Activated B cell treated with CpG ODN at 0.5 μM for 24 hours (primary cell): ENCODE data around the gene CDT1. TPM values are rescaled to one million over a fixed set of nuclear protein-coding genes. Genes with fewer than 3 reads are reported as not detected.
A peak's percentile ranks its signal among the peaks of the same experiment; 100 is the strongest.

ENCODE experiments used
- ATAC-seq: fragments of 200-7000 bp; cut with Tn5 transposase; one replicate; pipeline ENCODE4 v1.10.0; 2021; ENCODE audit warnings: low read depth, mild to moderate bottlenecking, moderate library complexity
- CTCF ChIA-PET: fragments of 350-600 bp; sonication (Branson Sonifier 250); formaldehyde crosslinking; loops from one replicate; lab custom pipeline; 2021; ENCODE audit warnings: antibody characterized with exemption; lab: Charles Lee
- POLR2A ChIA-PET: fragments of 350-600 bp; sonication (Branson Sonifier 250); formaldehyde crosslinking; loops from one replicate; lab custom pipeline; 2021; ENCODE audit warnings: antibody characterized with exemption; lab: Charles Lee
- DNase-seq: peaks from one replicate; pipeline ENCODE4 v3.0.0; 2022
- H3K27ac Mint-ChIP-seq: one replicate; pipeline ENCODE4 v1.8.0; 2020; ENCODE audit warnings: mixed read lengths
- H3K27me3 Mint-ChIP-seq: one replicate; pipeline ENCODE4 v1.8.0; 2021; ENCODE audit warnings: mixed read lengths
- H3K36me3 Mint-ChIP-seq: one replicate; pipeline ENCODE4 v1.8.0; 2021; ENCODE audit warnings: low read depth, mixed read lengths
- H3K4me1 Mint-ChIP-seq: one replicate; pipeline ENCODE4 v1.8.0; 2021; ENCODE audit warnings: mixed read lengths
- H3K4me3 Mint-ChIP-seq: one replicate; pipeline ENCODE4 v1.8.0; 2020; ENCODE audit warnings: mild to moderate bottlenecking, mixed read lengths
- H3K9me3 Mint-ChIP-seq: one replicate; pipeline ENCODE4 v1.8.0; 2020; ENCODE audit warnings: mixed read lengths
- CTCF ChIP-seq: fragments of 200-600 bp; IDR thresholded peaks from one replicate; pipeline ENCODE4 v1.8.0; 2022; ENCODE audit warnings: antibody characterized with exemption, mild to moderate bottlenecking
- intact Hi-C: fragments of 100-400 bp; cut with micrococcal nuclease; formaldehyde crosslinking; loops from one replicate; pipeline ENCODE4 v1.15.1; 2024
- total RNA-seq: library from RNA; stranded (reverse); gene quantifications from 2 replicates; pipeline ENCODE4 v1.2.3, GENCODE V29; 2022

CDT1 gene
- total RNA-seq, 1 donor from 2014 or later, result 4.3 TPM

GRCh38 chr16:88807142-88807625 is 3.6 kb downstream of the CDT1 start:
- Mint-ChIP-seq H3K27me3 (no peaks in the 10 kb centered on the region), H3K36me3 (peaks cover 13% of the 10 kb centered on the region), H3K4me1 (peaks cover 19% of the 10 kb centered on the region), H3K9me3 (no peaks in the 10 kb centered on the region), H3K4me3 (no peak overlapping the region), H3K27ac (no peak overlapping the region)
- POLR2A ChIA-PET, result no interaction called here
- intact Hi-C loops, result no loop called here
- TF ChIP-seq CTCF, result no peak
- DNase-seq (no peak), ATAC-seq (no peak)
- CTCF ChIA-PET, result no interaction called here

- peaks cover 17% of the 10 kb centered on the region for H3K4me1 Mint-ChIP-seq
- H3K9me3 Mint-ChIP-seq, result no peaks in the 10 kb centered on the region
- TF ChIP-seq CTCF, result no peak
- no peak overlapping the region for H3K4me3 Mint-ChIP-seq
- H3K27me3 Mint-ChIP-seq, result no peaks in the 10 kb centered on the region
- ChIA-PET CTCF (interaction anchor here (0.8 kb wide), 1 partner anchor 23 kb away, joined by 3 read pairs; the partner anchor contains the start of gene PIEZO1), POLR2A (interaction anchor here (6.0 kb wide), 1 partner anchor 25 kb away, joined by 52 read pairs; the partner anchor contains the start of gene PIEZO1)
- H3K27ac Mint-ChIP-seq, result no peak overlapping the region
- intact Hi-C loops, result no loop called here
- H3K36me3 Mint-ChIP-seq, result peaks cover 13% of the 10 kb centered on the region
- ATAC-seq (no peak), DNase-seq (no peak)
These were observed 4.3 kb downstream of the CDT1 start for GRCh38 chr16:88807626-88808453.

DNA sequence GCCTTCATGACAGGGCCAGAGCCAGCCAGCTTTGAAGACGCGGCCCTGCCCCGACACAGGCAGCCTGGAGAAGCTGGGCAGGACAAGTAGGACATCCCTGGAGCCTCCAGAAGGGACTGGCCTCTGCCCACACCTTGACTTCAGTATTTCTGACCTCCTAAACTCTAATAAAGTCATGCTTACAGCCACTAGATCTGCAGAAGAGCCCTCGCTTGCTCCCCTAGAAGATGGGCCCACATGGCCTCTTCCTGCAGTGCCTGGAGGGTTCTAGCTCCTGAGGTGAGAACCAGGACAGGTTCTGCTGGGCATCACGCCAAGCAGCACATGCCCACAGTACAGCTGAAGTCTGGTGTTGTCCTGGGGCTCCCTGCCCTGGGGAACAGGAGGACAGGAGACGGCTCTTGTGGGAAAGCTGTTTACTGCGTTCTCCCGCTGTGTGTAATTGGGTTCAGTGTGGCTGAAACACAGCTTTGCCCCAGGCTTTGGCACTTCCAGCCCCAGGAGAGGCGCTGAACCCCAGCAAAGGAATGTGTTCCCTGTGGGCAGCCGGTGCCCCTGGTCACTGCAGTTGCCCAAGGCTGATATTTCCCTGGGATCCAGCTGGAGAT is 5.6 kb downstream of the CDT1 start:
- no peak for TF ChIP-seq CTCF
- Mint-ChIP-seq H3K4me3 (peak overlapping the region; percentile 15), H3K27ac (no peak overlapping the region), H3K36me3 (peaks cover 13% of the 10 kb centered on the region), H3K4me1 (peaks cover 17% of the 10 kb centered on the region), H3K9me3 (no peaks in the 10 kb centered on the region), H3K27me3 (no peaks in the 10 kb centered on the region)
- ChIA-PET POLR2A (interaction anchor here (2.3 to 6.0 kb wide), 3 partner anchors 26 to 63 kb away, joined by 8 to 52 read pairs (median 39); partner anchors contain the start of genes GALNS, PIEZO1 and TRAPPC2L), CTCF (interaction anchor here (2.0 kb wide), 1 partner anchor 72 kb away, joined by 6 read pairs; no protein-coding TSS in a partner anchor)
- ATAC-seq (no peak), DNase-seq (no peak)
- intact Hi-C loops, result no loop called here

DNA sequence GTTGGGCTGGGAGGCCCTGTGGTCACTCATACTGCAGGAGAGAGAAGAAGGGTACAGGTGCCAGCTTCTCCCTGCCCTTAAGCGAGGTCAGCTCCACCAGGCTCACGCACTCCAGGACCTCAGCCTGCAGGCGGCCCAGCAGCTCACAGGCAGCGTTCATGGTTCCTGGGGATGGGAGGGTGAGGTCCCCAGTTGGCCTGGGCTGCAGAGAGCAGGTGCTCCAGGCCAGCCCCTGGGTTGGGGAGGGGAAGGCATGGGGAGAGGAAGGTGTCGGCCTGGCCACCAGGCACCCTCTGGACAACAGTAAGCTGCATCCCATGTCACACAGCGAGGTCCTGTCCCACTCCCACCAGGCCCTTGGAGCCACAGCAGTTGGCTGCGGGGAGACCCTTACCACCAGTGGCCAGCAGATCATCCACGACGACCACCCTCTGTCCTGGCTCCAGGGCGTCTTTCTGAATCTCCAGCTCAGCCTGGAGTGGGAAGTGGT is 6.1 kb downstream of the CDT1 start:
- peaks cover 13% of the 10 kb centered on the region for H3K36me3 Mint-ChIP-seq
- ATAC-seq (no peak), DNase-seq (no peak)
- no peak for TF ChIP-seq CTCF
- H3K4me3 Mint-ChIP-seq, result no peak overlapping the region
- H3K27ac Mint-ChIP-seq, result peak overlapping the region; percentile 12
- intact Hi-C loops, result loop anchor here (2.0 to 10.0 kb wide), 2 partner anchors 25 to 695 kb away; partner anchors contain the start of genes PIEZO1 and SPG7
- POLR2A ChIA-PET, result interaction anchor here (1.0 to 6.0 kb wide), 8 partner anchors 9 to 73 kb away, joined by 3 to 52 read pairs (median 17); partner anchors contain the start of genes GALNS, PIEZO1 and TRAPPC2L
- no peaks in the 10 kb centered on the region for H3K9me3 Mint-ChIP-seq
- no peaks in the 10 kb centered on the region for H3K27me3 Mint-ChIP-seq
- CTCF ChIA-PET, result interaction anchor here (1.3 to 2.0 kb wide), 2 partner anchors 40 to 72 kb away, joined by 3 to 6 read pairs; no protein-coding TSS in a partner anchor
- peaks cover 17% of the 10 kb centered on the region for H3K4me1 Mint-ChIP-seq
